ENCODE data around the gene OPRM1.

- TF ChIP-seq REST (IDR thresholded peaks at IDR 0.05; ENCODE audit: insufficient replicate concordance, low read depth) (no peak), CTCF (IDR thresholded peaks at IDR 0.05; ENCODE audit: insufficient read depth, low read length) (no peak), POLR2AphosphoS5 (IDR thresholded peaks at IDR 0.05; ENCODE audit: low read depth) (no peak), GABPA (IDR thresholded peaks at IDR 0.05; ENCODE audit: low read depth) (no peak), SPI1 (IDR thresholded peaks at IDR 0.05; ENCODE audit: borderline replicate concordance, low read depth) (no peak)
Observed at GRCh38 chr6:154165478-154165877, 126.4 kb downstream of the OPRM1 start.

Data from HL-60 (cell line).